ENCODE results near the gene VPS18.
A peak's percentile ranks its signal among the peaks of the same experiment; 100 is the strongest.

Gene VPS18

GRCh38 chr15:40867199-40867598 is 27.1 kb upstream of the VPS18 start:
- DNase-seq (ENCODE audit: low read depth in 2 of 2), result no peak

GRCh38 chr15:40869686-40870085 is 24.6 kb upstream of the VPS18 start:
- no peak for DNase-seq (ENCODE audit: low read depth in 2 of 2)

GRCh38 chr15:40870716-40871115 is 23.5 kb upstream of the VPS18 start:
- DNase-seq (ENCODE audit: low read depth in 2 of 2), result no peak

- DNase-seq (ENCODE audit: low read depth in 2 of 2), result no peak
Observed at GRCh38 chr15:40871749-40872617, 22.3 kb upstream of the VPS18 start.

GRCh38 chr15:40872791-40873693 is 21.2 kb upstream of the VPS18 start:
- DNase-seq (ENCODE audit: low read depth in 2 of 2), result no peak

GRCh38 chr15:40873694-40874561 is 20.3 kb upstream of the VPS18 start, which contains the start of gene RHOV:
Gene RHOV (minus strand): TSS chr15:40874234. CDS start chr15:40874139, 95 bp downstream.
- peak in 1 of 2 donors; percentile 21 for DNase-seq (ENCODE audit: low read depth in 2 of 2)

- no peak for DNase-seq (ENCODE audit: low read depth in 2 of 2)
Observed at GRCh38 chr15:40875991-40876730, 18.1 kb upstream of the VPS18 start.

GRCh38 chr15:40877694-40878093 is 16.6 kb upstream of the VPS18 start:
- no peak for DNase-seq (ENCODE audit: low read depth in 2 of 2)

GRCh38 chr15:40878785-40879184 is 15.5 kb upstream of the VPS18 start:
- no peak for DNase-seq (ENCODE audit: low read depth in 2 of 2)

- no peak for DNase-seq (ENCODE audit: low read depth in 2 of 2)
Observed at GRCh38 chr15:40879609-40880008, 14.6 kb upstream of the VPS18 start.

GRCh38 chr15:40881351-40881750 is 12.9 kb upstream of the VPS18 start:
- no peak for DNase-seq (ENCODE audit: low read depth in 2 of 2)

GRCh38 chr15:40886586-40886985 is 7.7 kb upstream of the VPS18 start:
- DNase-seq (ENCODE audit: low read depth in 2 of 2), result no peak

- DNase-seq (ENCODE audit: low read depth in 2 of 2), result no peak
Observed at GRCh38 chr15:40889112-40889511, 5.1 kb upstream of the VPS18 start.

- no peak for DNase-seq (ENCODE audit: low read depth in 2 of 2)
Observed at GRCh38 chr15:40891138-40891537, 3.1 kb upstream of the VPS18 start.

GRCh38 chr15:40891810-40892446 is 2.3 kb upstream of the VPS18 start:
- no peak for DNase-seq (ENCODE audit: low read depth in 2 of 2)

- no peak for DNase-seq (ENCODE audit: low read depth in 2 of 2)
Observed at GRCh38 chr15:40892447-40893012, 1.7 kb upstream of the VPS18 start.

GRCh38 chr15:40893019-40893670 is 1.1 kb upstream of the VPS18 start:
- DNase-seq (ENCODE audit: low read depth in 2 of 2), result no peak

GRCh38 chr15:40894681-40895448 is 615 bp downstream of the VPS18 start:
- no peak for DNase-seq (ENCODE audit: low read depth in 2 of 2)
